HG03342 (cell line): Measurements from ENCODE around the gene S100B.

Source experiments
- ATAC-seq: cut with Tn5 transposase; IDR thresholded peaks from one replicate; pipeline ENCODE4 v1.9.1; 2021; ENCODE audit warnings: mild to moderate bottlenecking, moderate library complexity; ENCODE audit not compliant: unreplicated experiment

Gene S100B

DNA sequence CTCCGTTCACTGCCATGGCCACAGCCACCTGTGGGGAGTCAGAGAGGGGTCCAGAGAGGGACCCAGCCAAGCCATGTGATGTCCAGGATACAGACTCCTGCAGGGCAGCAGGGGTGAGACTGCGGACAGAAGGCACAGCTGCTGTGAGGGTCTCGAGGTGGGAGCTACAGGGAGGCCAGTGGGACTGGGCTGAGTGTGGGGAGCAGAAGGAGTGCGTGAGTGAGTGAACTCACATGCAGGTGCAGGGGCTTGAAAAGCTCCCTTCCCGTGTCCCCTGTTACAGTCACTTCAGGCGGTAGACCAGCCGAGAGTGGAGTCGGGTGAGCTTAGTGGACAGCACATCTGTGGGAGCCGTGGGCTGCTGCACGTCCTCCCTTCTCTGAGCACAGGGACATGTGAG lies 42.4 kb downstream of the S100B start:
- no peak for ATAC-seq

GRCh38 chr21:46561445-46562090 lies 43.3 kb downstream of the S100B start:
- no peak for ATAC-seq

DNA sequence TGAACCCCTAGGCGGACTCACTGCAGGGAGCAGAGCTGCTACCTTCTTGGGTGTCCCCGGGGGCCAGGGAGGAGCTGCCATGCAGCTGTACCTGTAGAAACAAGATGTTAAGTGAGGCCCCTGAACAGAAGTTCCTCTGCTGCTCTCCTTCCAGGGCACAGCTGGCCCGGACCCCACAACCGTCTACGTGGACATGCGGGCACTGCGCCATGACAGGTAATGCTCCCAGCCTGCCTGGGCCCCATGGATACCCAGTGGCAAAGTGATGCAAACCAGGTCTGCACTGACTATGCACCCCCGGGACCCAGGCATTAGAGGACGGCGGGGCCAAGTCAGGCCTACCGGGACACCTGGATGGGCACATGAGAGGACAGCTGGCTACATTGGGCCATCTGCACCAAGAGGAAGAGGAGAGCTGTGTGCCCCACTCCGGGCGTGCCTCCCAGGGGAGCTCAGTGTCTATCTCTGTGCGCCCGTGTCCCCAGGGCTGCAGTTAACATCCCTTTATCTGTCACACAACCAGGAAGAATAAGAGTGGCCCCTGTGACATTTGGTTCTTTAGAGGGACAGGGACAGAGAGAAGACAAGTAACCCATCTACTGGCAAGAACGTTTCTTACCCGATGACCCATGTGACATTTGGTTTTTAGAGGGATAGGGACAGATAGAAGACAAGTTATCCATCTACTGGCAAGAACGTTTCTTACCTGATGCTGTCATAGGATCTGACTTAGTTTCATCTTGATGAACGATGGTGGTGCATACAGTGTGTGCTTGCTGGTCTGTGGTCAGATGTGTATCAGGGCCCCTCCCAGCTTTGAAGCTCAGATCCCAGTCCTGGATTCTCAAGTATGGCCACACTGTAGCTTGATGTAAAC lies 44.1 kb downstream of the S100B start:
- ATAC-seq, result no peak

GRCh38 chr21:46559291-46559983 lies 45.4 kb downstream of the S100B start:
- ATAC-seq, result no peak

GRCh38 chr21:46557919-46558392 lies 46.9 kb downstream of the S100B start:
- no peak for ATAC-seq

DNA sequence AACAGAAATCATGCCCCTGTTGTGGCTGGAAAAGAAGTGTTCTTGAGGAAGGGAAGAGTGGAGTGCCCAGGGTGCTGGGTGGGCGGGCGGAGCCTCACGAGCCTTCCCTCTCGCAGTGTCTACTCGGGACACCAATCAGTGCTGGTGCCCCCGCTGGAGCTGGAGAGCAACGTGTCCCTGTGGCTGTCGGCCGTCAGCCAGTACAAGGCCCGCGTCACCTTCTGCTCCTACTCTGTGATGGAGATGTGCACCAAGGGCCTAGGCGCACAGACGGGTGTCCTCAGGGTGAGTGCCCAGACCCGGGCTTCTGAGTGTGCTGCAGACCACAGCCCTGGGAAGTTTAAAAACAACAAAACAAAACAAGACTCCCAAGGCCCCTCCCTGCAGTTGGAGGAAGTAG lies 47.4 kb downstream of the S100B start:
- ATAC-seq, result no peak

- no peak for ATAC-seq
Observed at GRCh38 chr21:46556802-46557201, 48.1 kb downstream of the S100B start.

DNA sequence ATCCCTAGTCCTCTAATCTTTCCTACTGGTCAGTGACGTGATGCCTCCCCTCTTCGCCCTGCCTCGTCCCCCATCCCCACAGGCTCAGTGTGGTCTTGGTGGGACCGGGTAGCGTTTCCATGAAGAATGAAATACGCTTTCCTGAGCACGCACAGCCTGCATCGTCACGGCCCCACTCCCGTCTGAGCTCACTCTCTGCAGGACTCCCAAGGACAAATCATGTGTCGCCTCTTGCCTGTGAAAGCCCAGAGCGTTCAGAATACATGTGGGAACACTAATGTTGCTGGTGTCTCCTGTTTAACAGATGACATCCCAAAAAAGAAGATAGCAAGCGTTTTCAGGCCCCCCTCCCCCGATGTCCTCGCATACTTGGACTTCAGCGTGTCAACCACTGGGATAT lies 49.2 kb downstream of the S100B start:
- ATAC-seq, result no peak

DNA sequence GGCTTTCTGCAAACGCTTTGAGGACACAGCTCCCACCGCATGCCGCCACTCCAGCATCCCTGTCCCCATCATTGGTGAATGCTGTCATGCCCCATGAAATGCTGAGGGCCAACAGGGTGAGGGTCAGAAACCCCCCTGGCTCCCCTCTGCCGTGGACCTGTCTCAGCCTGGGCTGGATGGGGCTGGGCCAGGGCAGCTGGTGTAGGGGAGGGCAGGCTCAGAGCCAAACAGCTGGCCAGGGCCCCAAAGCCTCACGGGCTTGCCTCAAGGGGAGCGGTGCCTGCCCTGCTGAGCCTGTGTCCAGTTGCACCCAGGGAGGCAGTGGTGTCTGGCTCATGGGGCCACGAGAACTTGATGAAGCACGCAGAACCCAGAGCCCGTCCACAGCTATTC lies 49.7 kb downstream of the S100B start:
- ATAC-seq, result no peak

DNA sequence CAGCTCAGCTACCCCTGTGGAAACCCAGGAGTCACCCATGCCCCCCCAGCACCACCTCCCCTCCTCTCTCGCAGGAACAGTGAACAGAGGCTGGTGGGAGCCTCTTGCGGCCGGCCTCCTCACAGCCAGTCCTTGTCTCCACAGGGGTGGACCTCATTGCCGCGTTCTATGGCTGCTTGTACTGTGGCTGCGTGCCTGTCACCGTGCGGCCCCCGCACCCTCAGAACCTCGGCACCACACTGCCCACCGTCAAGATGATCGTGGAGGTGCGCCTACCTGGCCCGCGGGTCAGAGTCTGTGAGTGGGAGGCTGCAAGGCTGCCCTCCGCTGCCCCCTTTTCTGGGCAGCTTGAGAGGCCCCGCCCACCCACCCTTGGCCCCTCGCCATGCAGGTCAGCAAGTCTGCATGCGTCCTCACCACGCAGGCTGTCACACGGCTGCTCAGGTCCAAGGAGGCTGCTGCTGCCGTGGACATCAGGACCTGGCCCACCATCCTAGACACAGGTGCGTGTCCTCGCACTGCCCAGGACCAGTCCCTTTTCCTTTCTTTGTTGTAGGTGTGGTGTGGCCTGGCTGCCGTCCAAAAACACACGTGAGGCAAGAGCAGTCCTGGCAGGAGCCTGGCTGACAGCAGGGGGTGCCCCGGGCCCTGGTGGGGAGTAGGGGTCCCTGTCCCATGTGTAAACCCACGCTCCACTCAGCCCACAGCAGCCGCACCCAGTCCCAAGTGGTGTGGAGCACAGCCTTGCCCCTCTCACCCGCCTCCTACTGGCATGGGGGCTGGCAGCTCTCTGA lies 50.3 kb downstream of the S100B start:
- ATAC-seq, result no peak

DNA sequence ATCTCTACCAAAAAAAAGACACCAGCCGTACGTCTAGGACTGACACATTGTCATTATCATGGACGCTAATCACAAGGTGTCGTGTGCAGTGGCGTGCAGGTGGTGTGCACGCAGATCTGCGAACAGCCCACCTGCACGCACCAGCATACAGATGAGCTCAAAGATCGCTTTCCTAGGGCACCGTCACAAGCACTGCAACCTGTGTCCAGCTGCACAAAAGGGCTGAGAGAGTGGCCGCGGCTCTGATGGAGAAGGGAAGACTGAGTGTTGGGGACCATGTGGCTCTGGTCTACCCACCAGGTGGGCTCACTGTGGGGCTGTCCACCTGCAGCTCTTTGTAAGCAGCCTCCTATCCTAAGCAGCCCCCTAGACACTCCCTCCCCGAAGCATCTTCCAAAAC lies 50.9 kb downstream of the S100B start:
- no peak for ATAC-seq

DNA sequence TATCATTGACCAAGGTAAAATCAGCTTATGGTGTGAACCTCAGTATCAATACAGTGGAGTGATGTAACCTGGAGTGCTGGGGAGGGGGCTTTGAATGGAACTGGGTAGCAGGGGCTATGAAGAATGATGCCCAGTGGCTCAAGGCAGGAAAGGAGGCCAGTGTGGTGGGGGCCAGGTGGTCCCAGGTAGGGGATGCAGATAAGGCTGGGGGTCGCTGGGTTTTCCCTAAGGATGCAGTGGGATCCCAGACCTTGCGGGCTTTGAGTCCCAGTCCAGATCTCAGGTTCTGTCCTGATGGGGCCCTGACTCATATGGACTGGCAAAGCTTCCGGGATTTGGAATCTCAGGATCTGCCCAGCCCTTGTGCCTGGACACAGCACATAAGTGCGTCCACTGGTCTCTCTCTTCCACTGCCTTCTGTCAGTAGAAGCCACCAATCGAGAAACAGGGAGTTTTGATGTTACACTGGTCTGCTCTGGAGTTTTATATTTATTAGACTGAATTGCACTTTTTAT lies 52.0 kb downstream of the S100B start:
- no peak for ATAC-seq

DNA sequence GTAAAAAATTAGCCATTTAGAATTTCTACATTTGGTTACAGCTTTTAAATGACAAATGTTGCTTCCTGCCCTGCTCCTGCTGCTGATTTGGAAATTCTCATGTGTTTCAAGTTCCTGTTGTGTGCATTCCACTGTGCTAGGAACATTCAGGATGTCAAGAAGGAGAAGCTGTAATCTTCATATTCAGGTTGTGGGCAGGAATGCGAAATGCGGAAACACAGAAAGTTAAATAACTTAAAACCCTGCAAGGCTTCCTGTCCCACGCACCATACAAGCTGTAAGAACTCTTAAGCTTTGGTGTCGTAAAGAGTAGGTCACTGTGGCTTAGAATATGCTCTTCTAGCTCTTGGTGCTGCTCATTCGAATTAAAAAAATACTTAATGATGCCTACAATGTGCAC lies 52.6 kb downstream of the S100B start:
- ATAC-seq, result no peak

DNA sequence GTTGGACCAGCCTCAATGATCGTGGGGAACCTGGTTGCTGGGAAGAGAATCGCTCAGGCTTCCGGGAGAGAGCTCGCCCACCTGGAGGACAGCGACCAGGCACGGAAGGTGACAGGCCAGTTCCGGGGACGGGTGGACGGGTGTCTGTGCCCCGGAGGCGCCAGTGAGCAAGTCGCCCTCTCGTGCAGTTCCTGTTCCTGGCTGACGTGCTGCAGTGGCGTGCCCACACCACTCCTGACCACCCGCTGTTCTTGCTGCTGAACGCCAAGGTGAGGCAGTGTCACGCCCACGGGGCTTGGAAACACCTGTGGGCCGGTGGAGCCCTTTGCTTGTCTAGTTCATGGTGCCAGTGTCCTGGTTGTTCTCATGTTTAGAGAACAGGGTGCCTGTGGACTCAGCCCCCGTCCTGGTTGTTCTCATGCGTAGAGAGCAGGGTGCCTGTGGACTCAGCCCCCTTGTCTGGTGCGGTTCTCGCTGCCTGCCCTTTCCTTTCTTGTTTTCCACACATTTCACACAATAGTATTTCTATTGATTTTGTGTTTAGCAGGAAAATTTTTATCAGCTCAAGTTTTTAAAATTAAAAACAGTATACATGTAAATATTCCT lies 53.1 kb downstream of the S100B start:
- ATAC-seq, result no peak

DNA sequence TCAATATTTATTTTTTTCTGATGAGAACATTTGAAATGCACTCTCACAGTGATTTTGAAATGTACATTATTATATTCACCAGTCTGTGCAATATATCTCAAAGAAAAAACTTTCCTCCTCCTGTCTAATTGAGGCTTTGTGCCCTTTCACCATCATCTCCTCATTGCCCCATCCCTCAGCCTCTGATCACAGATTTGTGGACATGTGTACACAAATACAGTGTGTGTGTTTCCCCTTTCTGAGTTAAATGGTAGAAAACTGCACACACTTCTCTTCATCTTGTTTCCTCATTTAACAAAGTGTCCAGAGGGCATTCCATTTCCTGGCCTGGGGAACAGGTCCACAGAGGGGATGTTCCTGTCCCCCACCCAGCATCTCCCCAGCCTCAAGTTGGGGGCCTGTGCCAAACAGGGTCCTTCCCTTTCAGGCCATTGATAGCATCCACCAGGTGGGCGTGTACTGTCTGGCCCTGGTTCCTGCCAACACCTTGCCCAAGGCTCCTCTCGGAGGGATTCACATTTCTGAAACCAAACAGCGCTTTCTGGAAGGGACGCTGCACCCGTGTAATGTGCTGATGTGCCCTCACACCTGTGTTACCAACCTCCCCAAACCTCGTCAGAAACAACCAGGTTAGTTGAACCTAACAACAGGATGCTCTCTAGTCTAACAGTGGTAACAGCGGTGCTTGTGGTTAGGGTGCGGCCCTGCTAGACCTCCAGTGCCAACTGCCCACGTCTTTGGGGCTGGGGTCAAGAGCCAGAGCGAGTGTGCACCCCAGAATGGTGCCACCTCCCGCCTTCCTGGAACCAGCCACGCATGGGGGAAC lies 54.6 kb downstream of the S100B start:
- no peak for ATAC-seq

DNA sequence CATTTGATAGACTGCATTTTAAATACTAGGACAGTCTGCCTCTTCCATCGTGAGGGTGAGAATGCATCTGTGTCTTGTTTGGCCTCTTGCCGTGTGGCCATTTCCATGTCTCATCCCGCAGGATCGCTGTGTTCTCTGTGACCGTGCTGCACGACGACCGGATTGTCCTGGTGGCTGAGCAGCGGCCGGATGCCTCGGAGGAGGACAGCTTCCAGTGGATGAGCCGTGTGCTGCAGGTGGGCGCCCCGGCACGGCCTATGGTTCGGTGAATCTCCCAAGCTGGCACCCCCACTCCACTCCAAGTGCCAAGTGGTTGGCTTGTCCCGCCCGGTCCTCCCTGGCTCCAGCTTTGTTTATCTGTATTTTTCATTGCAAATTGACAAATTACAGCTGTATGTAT lies 55.2 kb downstream of the S100B start:
- no peak for ATAC-seq
